H1 (cell line): Measurements from ENCODE around the gene DARS2. TPM values are rescaled to one million over a fixed set of nuclear protein-coding genes. Genes with fewer than 3 reads are reported as not detected.

Source experiments
- CTCF ChIA-PET: fragments of 300-600 bp; sonication (Branson Sonifier 250); formaldehyde crosslinking; loops from one replicate; lab custom pipeline; 2021; ENCODE audit not compliant: partially characterized antibody; lab: Charles Lee
- POLR2A ChIA-PET: fragments of 300-600 bp; sonication (Branson Sonifier 250); formaldehyde crosslinking; loops from one replicate; lab custom pipeline; 2021; ENCODE audit warnings: inconsistent platforms; ENCODE audit not compliant: partially characterized antibody; lab: Charles Lee
- DNase-seq, 2 experiments: peaks; one replicate each; pipeline versions ENCODE4 v3.0.0 to v3.0.0-alpha.2; 2010 to 2022; ENCODE audit warnings: low spot score in 2 of 2, low read depth in 1 of 2, mixed read lengths in 1 of 2
- FAIRE-seq: peaks from 2 replicates; lab custom pipeline; 2011; peaks lifted over from hg19 to GRCh38; lab: Jason Lieb, UNC
- H2AFZ ChIP-seq: 2 replicates; pipeline ENCODE4 v1.8.1; 2012; ENCODE audit warnings: low read length, inconsistent platforms
- H2AK5ac ChIP-seq: 2 replicates; pipeline ENCODE4 v1.6.1; 2013; ENCODE audit warnings: low read depth, low read length
- H2BK120ac ChIP-seq: replicated peaks from 2 replicates; pipeline ENCODE3; 2013; ENCODE audit warnings: low read depth, low read length, inconsistent platforms
- H2BK12ac ChIP-seq: 2 replicates; pipeline ENCODE4 v1.6.1; 2013; ENCODE audit warnings: low read depth, low read length
- H2BK15ac ChIP-seq: 2 replicates; pipeline ENCODE4 v1.6.1; 2013; ENCODE audit warnings: low read length
- H2BK20ac ChIP-seq: 2 replicates; pipeline ENCODE4 v1.6.1; 2013; ENCODE audit warnings: low read length
- H2BK5ac ChIP-seq: 2 replicates; pipeline ENCODE4 v1.6.1; 2013; ENCODE audit warnings: low read depth, low read length
- H3K14ac ChIP-seq: 2 replicates; pipeline ENCODE4 v1.6.1; 2013; ENCODE audit warnings: inconsistent platforms; ENCODE audit not compliant: insufficient read length
- H3K18ac ChIP-seq: 2 replicates; pipeline ENCODE4 v1.6.1; 2013; ENCODE audit warnings: low read length; ENCODE audit errors: extremely low read depth
- H3K23ac ChIP-seq: 2 replicates; pipeline ENCODE4 v1.6.1; 2013; ENCODE audit warnings: inconsistent platforms; ENCODE audit not compliant: insufficient read length
- H3K23me2 ChIP-seq: 2 replicates; pipeline ENCODE4 v1.6.1; 2013; ENCODE audit warnings: low read depth, low read length
- H3K27ac ChIP-seq: 2 replicates; pipeline ENCODE4 v1.6.1; 2011; ENCODE audit warnings: low read depth, low read length, inconsistent platforms
- H3K27me3 ChIP-seq, 4 experiments: replicated peaks in 1 of 4; 1 replicate in 1 of 4; 2 replicates in 3 of 4; pipeline versions ENCODE4 v1.6.1 to v1.8.1; 2011 to 2013; ENCODE audit warnings: low read length in 3 of 4, mild to moderate bottlenecking in 3 of 4, inconsistent platforms in 2 of 4, mixed read lengths in 2 of 4, moderate library complexity in 1 of 4; ENCODE audit not compliant: control insufficient read depth in 3 of 4, insufficient read depth in 3 of 4; ENCODE audit errors: extremely low read depth in 1 of 4
- H3K36me3 ChIP-seq, 4 experiments: 2 replicates each; pipeline versions ENCODE4 v1.6.1 to v1.8.1; 2011 to 2013; ENCODE audit warnings: mild to moderate bottlenecking in 4 of 4, low read length in 3 of 4, moderate library complexity in 2 of 4, control low read depth in 1 of 4, inconsistent platforms in 1 of 4; ENCODE audit not compliant: insufficient read depth in 4 of 4, control insufficient read depth in 2 of 4
- H3K4ac ChIP-seq: replicated peaks from 2 replicates; pipeline ENCODE3; 2013; ENCODE audit warnings: low read length, low read depth, mixed read lengths, inconsistent platforms; ENCODE audit not compliant: insufficient read length
- H3K4me1 ChIP-seq, 4 experiments: replicated peaks in 1 of 4; 1 replicate in 1 of 4; 2 replicates in 3 of 4; pipeline versions ENCODE4 v1.6.1 to v1.8.1; 2011 to 2013; ENCODE audit warnings: low read length in 3 of 4, inconsistent platforms in 2 of 4, mixed read lengths in 1 of 4; ENCODE audit not compliant: insufficient read depth in 4 of 4, control insufficient read depth in 3 of 4
- H3K4me2 ChIP-seq, 2 experiments: 2 replicates each; pipeline versions ENCODE4 v1.6.1 to v1.8.1; 2011 to 2013; ENCODE audit warnings: low read depth in 2 of 2, low read length in 2 of 2, control low read depth in 1 of 2, inconsistent platforms in 1 of 2, mild to moderate bottlenecking in 1 of 2; ENCODE audit not compliant: insufficient read depth in 1 of 2
- H3K4me3 ChIP-seq, 4 experiments: fragments of 200-600, 300-600 bp in 1 of 4; sonication (generic), shearing (Covaris generic), sonication (Bioruptor Twin) in 1 of 4; 2 replicates each; pipeline versions ENCODE4 v1.5.1 to v1.8.1; 2011 to 2016; ENCODE audit warnings: low read length in 4 of 4, low read depth in 3 of 4, control low read depth in 2 of 4, inconsistent platforms in 2 of 4, mild to moderate bottlenecking in 2 of 4, mixed read lengths in 1 of 4, moderate library complexity in 1 of 4; ENCODE audit not compliant: insufficient read depth in 2 of 4; ENCODE audit errors: extremely low read depth in 1 of 4
- H3K56ac ChIP-seq: replicated peaks from 2 replicates; pipeline ENCODE3; 2013; ENCODE audit warnings: low read depth, mild to moderate bottlenecking, mixed read lengths, low read length, inconsistent platforms; ENCODE audit not compliant: insufficient read length
- H3K79me1 ChIP-seq: 2 replicates; pipeline ENCODE4 v1.6.1; 2013; ENCODE audit warnings: low read depth, low read length, control low read depth
- H3K79me2 ChIP-seq, 2 experiments: 2 replicates each; pipeline versions ENCODE4 v1.6.1 to v1.8.1; 2012 to 2013; ENCODE audit warnings: low read length in 2 of 2, mild to moderate bottlenecking in 2 of 2, inconsistent platforms in 1 of 2; ENCODE audit not compliant: insufficient read depth in 2 of 2, control insufficient read depth in 1 of 2
- H3K9ac ChIP-seq, 4 experiments: replicated peaks in 1 of 4; 1 replicate in 1 of 4; 2 replicates in 3 of 4; pipeline versions ENCODE4 v1.6.1 to v1.8.1; 2011 to 2013; ENCODE audit warnings: low read depth in 3 of 4, low read length in 3 of 4, control low read depth in 2 of 4, mild to moderate bottlenecking in 2 of 4, moderate library complexity in 2 of 4, inconsistent platforms in 1 of 4; ENCODE audit errors: extremely low read depth in 1 of 4
- H3K9me3 ChIP-seq, 2 experiments: 2 replicates each; pipeline versions ENCODE4 v1.6.1 to v1.8.1; 2012 to 2013; ENCODE audit warnings: mild to moderate bottlenecking in 2 of 2, moderate library complexity in 2 of 2, control low read depth in 1 of 2, inconsistent platforms in 1 of 2, low read depth in 1 of 2, low read length in 1 of 2, mixed read lengths in 1 of 2; ENCODE audit not compliant: insufficient read depth in 2 of 2
- H4K20me1 ChIP-seq, 2 experiments: replicated peaks in 1 of 2; 2 replicates each; pipeline versions ENCODE3 to v1.8.1; 2011 to 2013; ENCODE audit warnings: inconsistent platforms in 2 of 2, low read length in 2 of 2, mild to moderate bottlenecking in 1 of 2; ENCODE audit not compliant: insufficient read depth in 2 of 2, control insufficient read depth in 1 of 2
- H4K5ac ChIP-seq: 2 replicates; pipeline ENCODE4 v1.6.1; 2013; ENCODE audit warnings: low read length, low read depth, mixed read lengths, inconsistent platforms; ENCODE audit not compliant: insufficient read length
- H4K8ac ChIP-seq: 2 replicates; pipeline ENCODE4 v1.8.0; 2013; ENCODE audit warnings: mild to moderate bottlenecking, moderate library complexity, low read length, inconsistent platforms; ENCODE audit not compliant: insufficient read depth; ENCODE audit errors: extremely low read depth
- H4K91ac ChIP-seq: replicated peaks from 2 replicates; pipeline ENCODE3; 2013; ENCODE audit warnings: low read length, mixed read lengths, inconsistent platforms; ENCODE audit not compliant: insufficient read length
- BACH1 ChIP-seq: IDR thresholded peaks from 2 replicates; pipeline ENCODE4 v1.6.1; 2012; ENCODE audit warnings: low read length, improper control_type of control experiment
- CBX8 ChIP-seq: fragments of 300-800, 300-1000 bp; sonication (generic); IDR thresholded peaks from 2 replicates; pipeline ENCODE4 v1.7.1; 2016; ENCODE audit warnings: low read depth, low read length, borderline replicate concordance
- GABPA ChIP-seq: IDR thresholded peaks from 2 replicates; pipeline ENCODE4 v1.6.1; 2011; ENCODE audit warnings: mild to moderate bottlenecking, low read length, moderate library complexity, borderline replicate concordance; ENCODE audit not compliant: insufficient read depth
- RBBP5 ChIP-seq: IDR thresholded peaks from 2 replicates; pipeline ENCODE4 v1.7.1; 2012; ENCODE audit warnings: low read depth, mild to moderate bottlenecking, inconsistent platforms, low read length, moderate library complexity, borderline replicate concordance
- TEAD4 ChIP-seq: IDR thresholded peaks from 2 replicates; pipeline ENCODE4 v1.6.1; 2012; ENCODE audit warnings: low read depth, low read length, inconsistent platforms, mixed read lengths
- WGBS, 2 experiments: shearing (Covaris generic) in 1 of 2; methylation state at CpG; one replicate each; pipeline versions ENCODE4 v1.1.6 to v1.1.7; 2013 to 2015; ENCODE audit warnings: low lambda C conversion rate in 2 of 2, mixed read lengths in 2 of 2, inconsistent platforms in 1 of 2, low coverage in 1 of 2, missing lambda C conversion rate in 1 of 2; ENCODE audit not compliant: insufficient replicate concordance in 2 of 2, insufficient coverage in 1 of 2, insufficient read length in 1 of 2; ENCODE audit errors: extremely low coverage in 1 of 2, missing lambda C conversion rate in 1 of 2; 5-methylcytosine and 5-hydroxymethylcytosine counted together
- polyA plus RNA-seq, 7 experiments: library from polyadenylated mRNA; depleted of rRNA in 3 of 7; stranded (reverse) in 5 of 7; unstranded in 2 of 7; fragments of >200 nt in 5 of 7; fragments of 200-250 nt in 2 of 7; gene quantifications; 1 replicate in 5 of 7; 2 replicates in 1 of 7; 4 replicates in 1 of 7; pipeline versions ENCODE4 v1.2.1 to v1.2.3, GENCODE V29; 2011 to 2013; ENCODE audit warnings: missing spikeins in 2 of 7, mixed read lengths in 2 of 7
- total RNA-seq: library from RNA; stranded (reverse); fragmentation: NEBNext Ultra II Directional; extraction: Animal tissue kit (Norgen Biotek cat#: 25700); gene quantifications from 2 replicates; pipeline ENCODE4 v1.2.1, GENCODE V29; 2021

The DARS2 gene
- total and polyA plus RNA-seq, 2 of the 8 experiments (the other 6 are each of a cell fraction or from before 2014, with no cell fraction given): 21.0 to 35.2 TPM

- no peak overlapping the region for H3K27ac ChIP-seq
- H3K23ac ChIP-seq: no peak overlapping the region
- H2BK120ac ChIP-seq: no peak overlapping the region
- no peak overlapping the region for H2AK5ac ChIP-seq
- no peaks in the 10 kb centered on the region for H3K79me1 ChIP-seq
- no peaks in the 10 kb centered on the region for H4K20me1 ChIP-seq
- FAIRE-seq (no peak), DNase-seq (no peak)
- no peak overlapping the region for H3K56ac ChIP-seq
- CTCF ChIA-PET: no interaction called here
- no peak overlapping the region for H4K91ac ChIP-seq
- H2BK12ac ChIP-seq: no peak overlapping the region
- no peak overlapping the region for H3K4ac ChIP-seq
- 0 out of 4 replicates have a peak, but pooled peaks cover 0 to under 1% of the 10 kb centered on the region in 2 experiments for H3K79me2 ChIP-seq
- H3K18ac ChIP-seq: no peak overlapping the region
- no peak overlapping the region for H2BK20ac ChIP-seq
- H3K27me3 ChIP-seq: no peaks in the 10 kb centered on the region
- no peaks in the 10 kb centered on the region for H3K4me1 ChIP-seq
- H2BK15ac ChIP-seq: no peak overlapping the region
- peaks cover 0 to 19% (median 4%) of the 10 kb centered on the region in 4 experiments; a peak in 3 of 8 replicates for H3K36me3 ChIP-seq
- H3K4me2 ChIP-seq: no peak overlapping the region
- H3K14ac ChIP-seq: no peak overlapping the region
- H2AFZ ChIP-seq: no peak overlapping the region
- no peak overlapping the region for H2BK5ac ChIP-seq
- no peak overlapping the region for H3K4me3 ChIP-seq
- no peaks in the 10 kb centered on the region for H3K23me2 ChIP-seq
- TF ChIP-seq TEAD4 (no peak), CBX8 (no peak), GABPA (no peak), BACH1 (no peak), RBBP5 (no peak)
- H4K5ac ChIP-seq: no peak overlapping the region
- POLR2A ChIA-PET: interaction anchor here (1.4 to 8.1 kb wide), 3 partner anchors 9 to 52 kb away, joined by 3 to 59 read pairs (median 30); partner anchors contain the start of genes CENPL, DARS2, GAS5 and ZBTB37
- no peak overlapping the region for H4K8ac ChIP-seq
- no peaks in the 10 kb centered on the region for H3K9me3 ChIP-seq
- WGBS, 2 experiments: 93% methylated on average over 5 of the region's 5 CpGs; no CpG with 5 or more reads in 1 of the 2 experiments
- no peak overlapping the region for H3K9ac ChIP-seq
These were observed 52.3 kb downstream of the DARS2 start for GRCh38 chr1:173876732-173877131.
